DND-41 (cell line): ENCODE results near the gene ZBED1.

Source experiments
- EZH2 ChIP-seq: IDR thresholded peaks from 3 replicates; pipeline ENCODE4 v1.6.1; 2012; ENCODE audit warnings: borderline replicate concordance, low read depth, mild to moderate bottlenecking, moderate library complexity, low read length, inconsistent platforms; ENCODE audit not compliant: severe bottlenecking
- TF ChIP-seq, protein P1 (sequence below): IDR thresholded peaks from 2 replicates; pipeline ENCODE4 v1.5.1; 2012; ENCODE audit warnings: borderline replicate concordance, low read length, moderate library complexity, mild to moderate bottlenecking; ENCODE audit not compliant: poor library complexity, severe bottlenecking; ENCODE audit errors: extremely low read depth

DNA sequence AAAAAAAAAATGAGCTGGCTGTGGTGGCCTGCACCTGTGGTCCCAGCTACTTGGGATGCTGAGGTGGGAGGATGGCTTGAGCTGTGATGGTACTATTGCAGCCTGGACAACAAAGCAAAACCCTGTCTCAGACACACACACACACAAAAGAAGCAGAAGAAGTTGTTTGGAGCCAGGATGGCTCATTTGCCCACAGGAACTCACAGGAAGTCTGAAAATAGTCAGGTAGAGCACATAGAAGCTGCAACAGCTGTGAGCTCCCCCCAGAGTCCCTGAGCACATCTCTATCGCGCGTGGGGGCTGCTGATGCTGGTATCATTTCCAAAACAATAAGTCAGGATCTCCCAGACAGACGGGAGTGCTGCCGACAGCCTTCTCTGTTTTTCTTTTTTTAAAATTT, 13.4 kb upstream of the ZBED1 start:
- TF ChIP-seq, protein P1, sequence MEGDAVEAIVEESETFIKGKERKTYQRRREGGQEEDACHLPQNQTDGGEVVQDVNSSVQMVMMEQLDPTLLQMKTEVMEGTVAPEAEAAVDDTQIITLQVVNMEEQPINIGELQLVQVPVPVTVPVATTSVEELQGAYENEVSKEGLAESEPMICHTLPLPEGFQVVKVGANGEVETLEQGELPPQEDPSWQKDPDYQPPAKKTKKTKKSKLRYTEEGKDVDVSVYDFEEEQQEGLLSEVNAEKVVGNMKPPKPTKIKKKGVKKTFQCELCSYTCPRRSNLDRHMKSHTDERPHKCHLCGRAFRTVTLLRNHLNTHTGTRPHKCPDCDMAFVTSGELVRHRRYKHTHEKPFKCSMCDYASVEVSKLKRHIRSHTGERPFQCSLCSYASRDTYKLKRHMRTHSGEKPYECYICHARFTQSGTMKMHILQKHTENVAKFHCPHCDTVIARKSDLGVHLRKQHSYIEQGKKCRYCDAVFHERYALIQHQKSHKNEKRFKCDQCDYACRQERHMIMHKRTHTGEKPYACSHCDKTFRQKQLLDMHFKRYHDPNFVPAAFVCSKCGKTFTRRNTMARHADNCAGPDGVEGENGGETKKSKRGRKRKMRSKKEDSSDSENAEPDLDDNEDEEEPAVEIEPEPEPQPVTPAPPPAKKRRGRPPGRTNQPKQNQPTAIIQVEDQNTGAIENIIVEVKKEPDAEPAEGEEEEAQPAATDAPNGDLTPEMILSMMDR: no peak
- TF ChIP-seq EZH2: no peak
